MCF 10A (cell line): ENCODE results near the gene KCNK10. TPM values are rescaled to one million over a fixed set of nuclear protein-coding genes. Genes with fewer than 3 reads are reported as not detected.

ENCODE experiments used
- BruUV-seq: library from RNA; stranded (reverse); fragments of 400-500 nt; replicated peaks from 2 replicates; lab custom pipeline; 2021; lab: Mats Ljungman, UMichigan
- CTCF ChIA-PET: fragments of 300-600 bp; sonication (Branson Sonifier 250); formaldehyde crosslinking; extraction: SDS; loops from one replicate; lab custom pipeline; 2021; ENCODE audit warnings: antibody characterized with exemption, inconsistent platforms; lab: Yijun Ruan, JAX
- POLR2A ChIA-PET: fragments of 300-600, 350-650 bp; sonication (Branson Sonifier 250); formaldehyde crosslinking; extraction: SDS; loops from one replicate; lab custom pipeline; 2020; ENCODE audit warnings: antibody characterized with exemption, inconsistent platforms; lab: Yijun Ruan, JAX
- DNase-seq: peaks from one replicate; pipeline ENCODE4 v3.0.0-alpha.2; 2018; ENCODE audit not compliant: unreplicated experiment
- H3K27ac Mint-ChIP-seq: one replicate; pipeline ENCODE4 v1.8.0; 2022; ENCODE audit warnings: mild to moderate bottlenecking, low read depth, mixed read lengths; ENCODE audit not compliant: unreplicated experiment
- H3K27me3 Mint-ChIP-seq: one replicate; pipeline ENCODE4 v1.8.0; 2022; ENCODE audit warnings: mixed read lengths; ENCODE audit not compliant: insufficient read depth, unreplicated experiment
- H3K36me3 Mint-ChIP-seq: one replicate; pipeline ENCODE4 v1.8.0; 2022; ENCODE audit warnings: mild to moderate bottlenecking, moderate library complexity, mixed read lengths; ENCODE audit not compliant: insufficient read depth, unreplicated experiment
- H3K4me1 Mint-ChIP-seq: one replicate; pipeline ENCODE4 v1.8.0; 2022; ENCODE audit warnings: mixed read lengths; ENCODE audit not compliant: insufficient read depth, unreplicated experiment
- H3K4me3 Mint-ChIP-seq: one replicate; pipeline ENCODE4 v1.8.0; 2022; ENCODE audit warnings: mild to moderate bottlenecking, moderate library complexity, mixed read lengths; ENCODE audit not compliant: unreplicated experiment
- H3K9me3 Mint-ChIP-seq: one replicate; pipeline ENCODE4 v1.8.0; 2022; ENCODE audit warnings: mixed read lengths; ENCODE audit not compliant: unreplicated experiment
- intact Hi-C: fragments of 100-400 bp; cut with micrococcal nuclease; formaldehyde crosslinking; loops from 2 replicates; pipeline ENCODE4 v1.14.1; 2022
- total RNA-seq: library from RNA; stranded (reverse); gene quantifications from 2 replicates; pipeline ENCODE4 v1.2.3, GENCODE V29; 2022
- TF ChIP-seq, protein P1 (sequence below): fragments of 200-600 bp; IDR thresholded peaks from one replicate; pipeline ENCODE4 v1.8.0; 2022; ENCODE audit warnings: antibody characterized with exemption, mild to moderate bottlenecking; ENCODE audit not compliant: unreplicated experiment

The KCNK10 gene
- total RNA-seq, 1 experiment from 2014 or later, result not detected

DNA sequence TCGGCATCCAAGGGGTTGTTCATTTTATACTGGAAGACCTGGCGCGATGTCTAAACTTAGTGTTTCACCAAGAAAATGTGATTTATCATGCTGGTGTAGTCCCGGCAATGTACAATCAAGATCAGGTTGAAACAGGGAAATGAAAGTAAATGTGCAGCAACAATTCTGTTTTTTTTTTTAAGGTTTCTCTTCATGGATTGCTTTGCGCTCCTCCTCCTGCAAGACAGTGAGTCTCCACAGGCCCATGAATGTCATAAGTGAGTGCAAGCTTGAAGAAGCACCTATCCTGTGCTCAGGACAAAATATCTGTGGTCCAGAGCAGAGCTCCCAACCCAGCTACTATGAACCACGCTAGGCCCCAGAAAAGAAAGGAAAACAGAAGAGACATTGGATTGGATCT lies 143.4 kb downstream of the KCNK10 start:
- Mint-ChIP-seq H3K36me3 (no peaks in the 10 kb centered on the region), H3K27me3 (peaks cover 39% of the 10 kb centered on the region), H3K4me3 (no peak overlapping the region), H3K9me3 (no peaks in the 10 kb centered on the region), H3K27ac (no peak overlapping the region), H3K4me1 (no peaks in the 10 kb centered on the region)
- DNase-seq, result no peak
- TF ChIP-seq, protein P1, sequence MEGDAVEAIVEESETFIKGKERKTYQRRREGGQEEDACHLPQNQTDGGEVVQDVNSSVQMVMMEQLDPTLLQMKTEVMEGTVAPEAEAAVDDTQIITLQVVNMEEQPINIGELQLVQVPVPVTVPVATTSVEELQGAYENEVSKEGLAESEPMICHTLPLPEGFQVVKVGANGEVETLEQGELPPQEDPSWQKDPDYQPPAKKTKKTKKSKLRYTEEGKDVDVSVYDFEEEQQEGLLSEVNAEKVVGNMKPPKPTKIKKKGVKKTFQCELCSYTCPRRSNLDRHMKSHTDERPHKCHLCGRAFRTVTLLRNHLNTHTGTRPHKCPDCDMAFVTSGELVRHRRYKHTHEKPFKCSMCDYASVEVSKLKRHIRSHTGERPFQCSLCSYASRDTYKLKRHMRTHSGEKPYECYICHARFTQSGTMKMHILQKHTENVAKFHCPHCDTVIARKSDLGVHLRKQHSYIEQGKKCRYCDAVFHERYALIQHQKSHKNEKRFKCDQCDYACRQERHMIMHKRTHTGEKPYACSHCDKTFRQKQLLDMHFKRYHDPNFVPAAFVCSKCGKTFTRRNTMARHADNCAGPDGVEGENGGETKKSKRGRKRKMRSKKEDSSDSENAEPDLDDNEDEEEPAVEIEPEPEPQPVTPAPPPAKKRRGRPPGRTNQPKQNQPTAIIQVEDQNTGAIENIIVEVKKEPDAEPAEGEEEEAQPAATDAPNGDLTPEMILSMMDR, result no peak
- POLR2A ChIA-PET, result interaction anchor here (0.6 kb wide), 1 partner anchor 13 kb away, joined by 4 read pairs; no protein-coding TSS in a partner anchor
- CTCF ChIA-PET, result interaction anchor here (1.0 to 1.1 kb wide), 2 partner anchors 16 to 18 kb away, joined by 3 read pairs; no protein-coding TSS in a partner anchor
- intact Hi-C loops, result no loop called here
- no TSS peak for BruUV-seq

DNA sequence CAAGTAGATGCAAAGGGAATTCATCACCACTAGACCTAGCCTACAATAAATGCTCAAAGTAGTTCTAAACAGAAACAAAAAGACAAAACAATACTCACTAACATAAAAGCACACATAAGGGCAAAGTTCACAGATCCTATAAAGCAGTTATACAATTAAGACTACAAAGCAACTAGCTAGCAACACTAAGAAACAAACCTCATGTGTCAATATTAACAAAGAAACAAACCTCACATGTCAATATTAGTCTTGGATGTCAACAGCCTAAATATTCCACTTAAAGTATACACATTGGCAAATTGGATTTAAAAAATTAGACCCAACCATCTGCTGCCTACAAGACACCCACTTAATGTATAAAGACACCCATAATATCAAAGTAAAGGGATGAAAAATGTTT lies 152.7 kb downstream of the KCNK10 start:
- TF ChIP-seq, protein P1, result no peak

DNA sequence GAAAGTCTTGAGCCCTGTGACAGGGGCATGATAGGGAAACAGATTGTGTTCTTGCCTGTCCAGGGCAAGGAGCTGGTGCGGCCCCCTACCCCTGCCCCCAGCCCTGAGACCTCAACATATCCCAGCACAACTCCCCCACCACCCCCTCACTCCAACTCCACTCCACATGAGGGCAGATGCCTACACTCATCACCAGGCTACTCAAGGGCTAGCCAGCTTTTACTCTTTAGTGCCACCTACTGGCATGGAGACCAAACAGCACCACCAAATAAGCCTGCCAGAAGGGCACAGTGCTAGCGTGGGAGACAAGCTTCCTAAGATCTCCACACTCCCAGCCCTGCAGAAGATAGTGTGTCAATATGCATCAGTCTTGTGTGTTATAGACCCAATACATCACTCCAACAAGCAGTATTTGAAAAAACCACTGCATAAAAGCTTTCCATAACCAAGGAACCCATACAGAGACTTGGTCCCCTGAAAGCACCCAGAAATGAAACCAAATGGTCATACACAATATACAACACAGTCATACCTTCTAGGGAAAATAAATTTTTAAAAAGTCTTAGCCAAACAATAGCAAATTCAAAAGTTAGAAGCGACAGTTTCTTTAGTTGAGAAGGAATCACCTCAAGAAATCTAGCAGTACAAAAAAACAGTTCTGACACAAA lies 154.4 kb downstream of the KCNK10 start:
- no peaks in the 10 kb centered on the region for H3K4me1 Mint-ChIP-seq
- H3K36me3 Mint-ChIP-seq, result no peaks in the 10 kb centered on the region
- no peak overlapping the region for H3K27ac Mint-ChIP-seq
- peak; percentile 60 for DNase-seq
- TF ChIP-seq, protein P1, result peak; percentile 60
- intact Hi-C loops, result loop anchor here (1.0 kb wide), 2 partner anchors 155 to 223 kb away; no protein-coding TSS in a partner anchor
- no peaks in the 10 kb centered on the region for H3K9me3 Mint-ChIP-seq
- peaks cover 39% of the 10 kb centered on the region for H3K27me3 Mint-ChIP-seq
- no TSS peak for BruUV-seq
- ChIA-PET POLR2A (no interaction called here), CTCF (interaction anchor here (0.6 to 3.1 kb wide), 21 partner anchors 9 to 1404 kb away, joined by 3 to 51 read pairs (median 3); no protein-coding TSS in a partner anchor)
- H3K4me3 Mint-ChIP-seq, result no peak overlapping the region

More for the DNA sequence above, 152.7 kb downstream of the KCNK10 start:
- Mint-ChIP-seq H3K4me1 (no peaks in the 10 kb centered on the region), H3K27ac (no peak overlapping the region), H3K27me3 (peaks cover 39% of the 10 kb centered on the region), H3K36me3 (no peaks in the 10 kb centered on the region), H3K9me3 (no peaks in the 10 kb centered on the region), H3K4me3 (no peak overlapping the region)
- no TSS peak for BruUV-seq
- no peak for DNase-seq
- CTCF ChIA-PET, result interaction anchor here (1.0 to 3.1 kb wide), 3 partner anchors 19 to 225 kb away, joined by 3 to 51 read pairs (median 15); no protein-coding TSS in a partner anchor
- intact Hi-C loops, result no loop called here
- POLR2A ChIA-PET, result no interaction called here

DNA sequence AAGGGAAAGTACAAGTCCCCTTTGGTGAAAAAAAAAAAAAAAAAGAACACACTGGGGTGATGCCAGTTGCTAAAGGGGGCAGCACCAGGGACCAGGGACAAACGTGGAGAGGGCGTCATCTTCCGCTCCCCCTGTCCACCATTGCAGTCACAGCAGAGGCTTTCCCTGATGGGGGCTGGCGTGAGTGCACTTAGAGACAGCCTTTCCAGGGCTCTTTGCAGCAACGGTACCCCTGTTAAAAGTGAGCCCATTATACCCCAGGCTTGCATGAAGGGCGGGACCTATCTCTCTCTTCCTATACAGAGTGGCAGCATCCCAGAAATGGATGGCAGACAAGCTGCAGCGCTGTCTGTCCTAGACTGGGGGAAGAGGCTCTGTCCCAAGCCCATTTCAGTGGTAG lies 155.0 kb downstream of the KCNK10 start:
- no peaks in the 10 kb centered on the region for H3K4me1 Mint-ChIP-seq
- peaks cover 42% of the 10 kb centered on the region for H3K27me3 Mint-ChIP-seq
- ChIA-PET POLR2A (no interaction called here), CTCF (interaction anchor here (0.6 to 3.1 kb wide), 15 partner anchors 9 to 1404 kb away, joined by 3 to 51 read pairs (median 4); no protein-coding TSS in a partner anchor)
- no TSS peak for BruUV-seq
- TF ChIP-seq, protein P1, result no peak
- intact Hi-C loops, result loop anchor here (1.0 kb wide), 2 partner anchors 155 to 223 kb away; no protein-coding TSS in a partner anchor
- H3K27ac Mint-ChIP-seq, result no peak overlapping the region
- no peak for DNase-seq
- H3K9me3 Mint-ChIP-seq, result no peaks in the 10 kb centered on the region
- no peaks in the 10 kb centered on the region for H3K36me3 Mint-ChIP-seq
- no peak overlapping the region for H3K4me3 Mint-ChIP-seq
